ENCODE data around the gene SLC2A13.

DNA sequence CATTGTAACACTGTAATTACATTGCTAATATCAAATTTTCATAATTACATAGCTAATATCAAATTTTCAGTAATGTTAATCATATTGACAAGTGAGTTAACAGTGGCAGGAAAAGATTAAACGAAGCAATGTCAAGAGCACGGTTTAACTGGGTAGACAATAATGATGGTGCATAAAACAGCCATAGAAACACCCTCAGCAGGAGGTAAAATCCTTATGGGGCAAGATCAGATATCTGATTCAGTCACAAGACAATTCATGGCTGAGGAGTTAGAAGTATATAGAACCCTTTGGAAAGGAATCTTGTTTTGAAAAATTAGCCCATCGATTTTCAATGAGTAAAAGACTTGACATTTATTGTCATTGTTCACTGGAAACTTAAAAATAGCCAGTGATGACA lies 190.6 kb downstream of the SLC2A13 start:
- no peak for TF ChIP-seq POLR2A (IDR thresholded peaks at IDR 0.05)
- TF ChIP-seq, protein P1, sequence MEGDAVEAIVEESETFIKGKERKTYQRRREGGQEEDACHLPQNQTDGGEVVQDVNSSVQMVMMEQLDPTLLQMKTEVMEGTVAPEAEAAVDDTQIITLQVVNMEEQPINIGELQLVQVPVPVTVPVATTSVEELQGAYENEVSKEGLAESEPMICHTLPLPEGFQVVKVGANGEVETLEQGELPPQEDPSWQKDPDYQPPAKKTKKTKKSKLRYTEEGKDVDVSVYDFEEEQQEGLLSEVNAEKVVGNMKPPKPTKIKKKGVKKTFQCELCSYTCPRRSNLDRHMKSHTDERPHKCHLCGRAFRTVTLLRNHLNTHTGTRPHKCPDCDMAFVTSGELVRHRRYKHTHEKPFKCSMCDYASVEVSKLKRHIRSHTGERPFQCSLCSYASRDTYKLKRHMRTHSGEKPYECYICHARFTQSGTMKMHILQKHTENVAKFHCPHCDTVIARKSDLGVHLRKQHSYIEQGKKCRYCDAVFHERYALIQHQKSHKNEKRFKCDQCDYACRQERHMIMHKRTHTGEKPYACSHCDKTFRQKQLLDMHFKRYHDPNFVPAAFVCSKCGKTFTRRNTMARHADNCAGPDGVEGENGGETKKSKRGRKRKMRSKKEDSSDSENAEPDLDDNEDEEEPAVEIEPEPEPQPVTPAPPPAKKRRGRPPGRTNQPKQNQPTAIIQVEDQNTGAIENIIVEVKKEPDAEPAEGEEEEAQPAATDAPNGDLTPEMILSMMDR (IDR thresholded peaks at IDR 0.05): no peak
- TF ChIP-seq POLR2AphosphoS5 (IDR thresholded peaks at IDR 0.05): no peak
